PFSK-1 (cell line): Measurements from ENCODE around the gene APEH.

ENCODE experiments used
- FOXP2 ChIP-seq: optimal IDR thresholded peaks from 2 replicates; pipeline ENCODE3; 2011; ENCODE audit warnings: borderline replicate concordance, control low read depth, inconsistent platforms; ENCODE audit not compliant: insufficient read depth; ENCODE audit errors: extremely low read length, extremely low read depth
- POLR2AphosphoS5 ChIP-seq: IDR thresholded peaks from 2 replicates; pipeline ENCODE4 v1.6.1; 2012; ENCODE audit warnings: low read depth, mild to moderate bottlenecking, control low read depth, low read length, moderate library complexity
- REST ChIP-seq, 2 experiments: IDR thresholded peaks; 2 replicates each; pipeline versions ENCODE4 v1.6.1 to v1.8.0; 2011 to 2012; ENCODE audit warnings: low read depth in 2 of 2, low read length in 2 of 2, control low read depth in 1 of 2, inconsistent platforms in 1 of 2, mild to moderate bottlenecking in 1 of 2, moderate library complexity in 1 of 2; ENCODE audit not compliant: insufficient read depth in 1 of 2
- SIN3A ChIP-seq: IDR thresholded peaks from 2 replicates; pipeline ENCODE4 v1.6.1; 2012; ENCODE audit warnings: mild to moderate bottlenecking, low read length, moderate library complexity, borderline replicate concordance; ENCODE audit not compliant: insufficient read depth
- TAF1 ChIP-seq: IDR thresholded peaks from 2 replicates; pipeline ENCODE4 v1.6.1; 2012; ENCODE audit warnings: low read length, control low read depth, borderline replicate concordance; ENCODE audit not compliant: insufficient read depth

Gene APEH

GRCh38 chr3:49647741-49648140 lies 26.4 kb upstream of the APEH start:
- TF ChIP-seq FOXP2: no peak
- TF ChIP-seq TAF1: no peak
- TF ChIP-seq SIN3A: no peak
- no peak for TF ChIP-seq POLR2AphosphoS5
- no peak for TF ChIP-seq REST (IDR thresholded peaks at IDR 0.05; ENCODE audit: insufficient read depth in 1 of 2, low read depth in 2 of 2, low read length in 2 of 2)

DNA sequence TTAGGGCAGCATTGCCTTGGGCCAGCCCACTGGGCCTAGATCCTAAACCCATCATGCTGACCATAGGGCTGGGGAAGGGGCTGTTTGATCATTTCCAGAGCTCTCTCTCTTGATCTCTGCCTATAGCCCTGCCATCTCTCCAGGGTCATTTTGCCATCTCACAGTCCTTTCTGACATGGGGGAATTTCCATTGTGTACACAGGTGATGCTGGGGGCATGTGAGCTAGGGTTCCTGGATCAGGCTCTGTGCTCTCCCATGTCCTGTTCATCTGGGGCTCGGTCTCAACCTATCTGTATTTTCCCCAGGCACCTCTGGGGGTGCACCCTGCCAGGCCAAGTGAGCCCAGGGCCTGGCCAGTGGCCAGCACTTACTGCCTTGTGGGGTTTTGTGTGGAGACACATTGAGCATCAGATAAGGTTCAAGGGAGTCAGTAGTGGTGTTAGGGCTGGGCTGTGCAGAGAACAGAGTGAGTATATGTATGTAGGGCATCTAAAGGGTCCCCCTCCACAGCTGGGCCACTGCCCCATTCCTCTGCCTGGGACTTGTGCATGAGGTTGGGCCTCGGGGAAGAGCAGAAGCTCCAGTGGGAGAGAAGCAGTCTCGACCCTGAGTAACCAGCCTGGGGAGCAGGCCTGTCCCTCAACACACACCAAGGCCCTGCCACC lies 25.7 kb upstream of the APEH start:
- TF ChIP-seq SIN3A (no peak), FOXP2 (no peak), REST (IDR thresholded peaks at IDR 0.05; ENCODE audit: insufficient read depth in 1 of 2, low read depth in 2 of 2, low read length in 2 of 2) (no peak), TAF1 (no peak), POLR2AphosphoS5 (no peak)

DNA sequence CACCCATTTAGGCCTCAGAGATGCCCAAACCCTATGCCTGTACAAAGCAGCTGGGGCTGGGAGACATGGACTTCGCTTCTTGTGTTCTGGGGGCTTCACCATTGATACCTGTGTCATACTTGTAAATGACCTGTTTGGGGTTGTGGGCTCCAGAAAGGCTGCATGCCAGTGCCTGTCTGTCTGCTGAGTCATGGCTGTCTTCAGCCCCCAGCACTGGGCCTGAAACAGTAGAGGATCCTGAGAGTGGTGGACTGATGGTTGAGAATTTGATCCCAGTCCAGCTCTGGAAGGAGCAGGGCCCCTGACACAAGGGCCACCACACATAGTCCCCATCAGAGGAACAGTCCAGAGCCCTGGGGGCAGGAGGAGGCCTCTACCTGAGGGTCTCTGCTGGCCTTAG lies 24.6 kb upstream of the APEH start:
- TF ChIP-seq FOXP2 (no peak), REST (IDR thresholded peaks at IDR 0.05; ENCODE audit: insufficient read depth in 1 of 2, low read depth in 2 of 2, low read length in 2 of 2) (no peak), POLR2AphosphoS5 (no peak), TAF1 (no peak), SIN3A (no peak)

DNA sequence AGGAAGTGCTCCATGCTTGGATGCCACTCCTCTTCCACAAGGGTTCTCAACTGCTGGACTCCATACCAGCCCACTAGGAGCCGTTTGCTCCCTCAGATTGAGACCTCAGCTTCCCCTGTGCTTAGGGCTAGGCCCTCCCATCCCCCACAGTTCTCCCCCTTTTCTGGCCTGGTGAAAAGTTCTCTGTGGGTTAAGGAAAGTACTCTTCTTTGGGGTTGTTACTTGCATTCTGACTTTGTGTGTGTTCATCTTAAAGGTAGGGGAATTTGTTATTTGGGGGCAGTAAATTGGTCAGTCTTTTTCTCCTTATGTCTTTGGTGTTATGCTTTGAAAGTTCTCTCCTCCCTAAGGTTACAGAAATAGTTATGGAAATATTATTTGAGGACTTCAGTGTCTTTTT lies 24.0 kb upstream of the APEH start:
- no peak for TF ChIP-seq REST (IDR thresholded peaks at IDR 0.05; ENCODE audit: insufficient read depth in 1 of 2, low read depth in 2 of 2, low read length in 2 of 2)
- no peak for TF ChIP-seq FOXP2
- no peak for TF ChIP-seq POLR2AphosphoS5
- no peak for TF ChIP-seq TAF1
- no peak for TF ChIP-seq SIN3A

DNA sequence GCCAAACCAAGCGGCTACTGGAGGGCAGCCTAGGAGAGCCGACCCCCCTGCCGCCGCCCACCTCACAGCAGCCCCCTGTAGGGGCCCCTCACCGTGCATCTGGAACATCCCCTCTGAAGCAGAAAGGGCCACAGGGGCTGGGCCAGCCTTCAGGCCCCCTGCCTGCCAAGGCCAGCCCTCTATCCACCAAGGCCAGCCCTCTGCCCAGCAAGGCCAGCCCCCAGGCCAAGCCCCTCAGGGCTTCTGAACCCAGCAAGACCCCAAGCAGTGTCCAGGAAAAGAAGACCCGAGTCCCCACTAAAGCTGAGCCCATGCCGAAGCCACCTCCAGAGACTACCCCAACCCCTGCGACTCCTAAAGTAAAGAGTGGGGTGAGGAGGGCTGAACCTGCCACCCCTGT lies 23.5 kb upstream of the APEH start:
- TF ChIP-seq REST (IDR thresholded peaks at IDR 0.05; ENCODE audit: insufficient read depth in 1 of 2, low read depth in 2 of 2, low read length in 2 of 2): no peak
- TF ChIP-seq POLR2AphosphoS5: no peak
- no peak for TF ChIP-seq TAF1
- TF ChIP-seq FOXP2: no peak
- no peak for TF ChIP-seq SIN3A
